HG02678 (cell line): Measurements from ENCODE around the gene MZT2A.
"Not testable (repeated sequence)": the region's sequence is repeated elsewhere in the genome, so short reads cannot be mapped to it uniquely, and the experiment has no call there.

ENCODE experiments used
- ATAC-seq: cut with Tn5 transposase; IDR thresholded peaks from one replicate; pipeline ENCODE4 v1.9.1; 2021; ENCODE audit warnings: mild to moderate bottlenecking, moderate library complexity; ENCODE audit not compliant: unreplicated experiment

Gene MZT2A

DNA sequence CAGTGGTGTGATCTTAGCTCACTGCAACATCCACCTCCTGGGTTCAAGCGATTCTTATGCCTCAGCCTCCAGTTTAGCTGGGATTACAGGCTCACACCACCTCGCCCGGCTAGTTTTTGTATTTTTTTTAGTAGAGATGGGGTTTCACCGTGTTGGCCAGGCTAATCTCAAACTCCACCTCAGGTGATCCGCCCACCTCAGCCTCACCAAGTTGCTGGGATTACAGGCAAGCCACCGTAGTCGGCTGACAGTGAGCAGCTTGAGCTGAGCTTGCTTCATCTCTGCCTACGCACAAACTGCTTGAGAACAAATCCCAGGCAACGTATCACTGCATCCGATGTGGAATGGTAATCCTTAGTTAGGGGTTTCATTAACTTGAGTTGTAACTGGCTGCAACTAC is 24.5 kb downstream of the MZT2A start:
- not testable (repeated sequence) for ATAC-seq

DNA sequence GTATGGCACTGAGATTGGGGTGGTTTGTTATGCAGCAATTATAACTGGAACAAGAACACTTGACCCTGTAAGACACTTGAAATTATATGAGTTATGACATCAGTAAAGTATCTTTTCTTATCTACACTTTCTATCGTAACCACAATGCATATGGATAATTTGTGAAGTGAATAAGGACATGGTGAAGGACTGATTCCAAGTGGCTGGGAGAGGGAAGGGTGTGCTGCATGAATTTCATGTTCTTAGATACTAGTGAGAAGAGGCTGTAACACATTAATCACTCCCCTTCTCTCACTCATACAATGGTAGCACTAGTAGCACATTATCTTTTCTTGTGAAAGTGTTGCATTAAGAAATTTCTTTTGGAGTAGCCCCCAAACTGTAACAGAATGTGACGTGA is 37.3 kb downstream of the MZT2A start:
- not testable (repeated sequence) for ATAC-seq

DNA sequence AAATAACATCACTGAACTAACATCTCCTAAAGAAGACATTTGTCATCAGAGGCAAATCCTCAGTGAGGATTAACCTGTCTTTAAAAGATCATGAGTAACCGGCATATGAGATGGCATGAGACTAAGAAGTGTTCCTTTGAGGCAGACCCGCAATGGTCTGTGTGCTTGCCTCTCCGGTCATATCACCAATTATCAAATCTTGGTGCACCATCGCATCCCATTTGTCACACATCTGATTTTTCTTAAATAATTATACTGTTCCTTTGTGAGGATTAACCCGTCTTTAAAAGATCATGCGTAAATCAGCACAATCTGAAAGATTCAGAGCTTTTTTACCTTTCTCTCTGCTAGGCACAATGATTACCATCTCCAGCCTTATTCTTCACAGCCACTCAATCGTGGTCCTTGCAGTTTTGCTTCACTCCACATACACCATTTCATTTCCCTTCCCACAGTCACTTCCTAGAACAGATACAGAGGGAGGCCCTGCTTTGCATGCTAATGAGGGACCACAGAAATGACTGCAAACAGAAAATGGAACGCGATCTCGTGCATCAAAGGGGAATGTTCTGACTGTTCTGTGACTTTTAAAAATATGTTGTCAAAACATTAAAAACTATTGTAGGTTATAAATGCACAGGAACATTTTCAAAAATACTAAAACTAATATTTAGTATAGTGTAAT is 40.8 kb downstream of the MZT2A start:
- peak; percentile 76 for ATAC-seq

DNA sequence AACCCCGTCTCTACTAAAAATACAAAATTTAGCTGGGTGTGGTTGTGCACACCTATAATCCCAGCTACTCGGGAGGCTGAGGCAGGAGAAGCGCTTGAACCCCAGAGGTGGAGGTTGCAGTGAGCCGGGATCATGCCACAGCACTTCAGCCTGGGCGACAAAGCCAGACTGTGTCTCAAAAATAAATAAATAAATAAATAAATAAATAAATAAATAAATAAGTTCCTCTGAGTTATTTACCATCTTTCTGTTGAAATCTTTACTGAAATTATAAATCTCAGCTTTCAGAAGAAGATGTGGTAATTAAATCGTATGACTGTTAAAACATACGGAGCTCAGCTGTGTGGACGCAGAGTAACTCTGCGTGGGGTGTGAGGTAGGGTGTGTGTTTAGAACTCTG is 44.2 kb downstream of the MZT2A start:
- not testable (repeated sequence) for ATAC-seq

DNA sequence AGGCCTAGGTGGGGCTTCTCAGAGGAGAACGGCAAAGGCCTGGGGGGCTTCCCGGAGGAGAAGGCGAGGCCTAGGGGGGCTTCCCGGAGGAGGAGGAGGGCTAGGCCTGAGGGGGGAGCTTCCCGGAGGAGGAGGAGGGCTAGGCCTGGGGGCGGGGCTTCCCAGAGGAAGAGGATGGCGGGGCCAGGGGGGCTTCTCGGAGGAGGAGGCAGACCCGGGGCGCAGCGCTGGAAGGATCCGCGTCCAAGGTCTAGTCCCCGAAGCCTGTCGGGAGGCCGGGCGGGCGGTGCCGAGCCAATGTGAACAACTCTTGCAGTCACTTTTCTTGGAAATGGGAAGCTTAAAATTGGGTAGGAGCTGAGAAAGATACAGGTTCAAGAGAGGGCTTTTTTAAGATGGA is 46.3 kb downstream of the MZT2A start:
- ATAC-seq, result no peak

DNA sequence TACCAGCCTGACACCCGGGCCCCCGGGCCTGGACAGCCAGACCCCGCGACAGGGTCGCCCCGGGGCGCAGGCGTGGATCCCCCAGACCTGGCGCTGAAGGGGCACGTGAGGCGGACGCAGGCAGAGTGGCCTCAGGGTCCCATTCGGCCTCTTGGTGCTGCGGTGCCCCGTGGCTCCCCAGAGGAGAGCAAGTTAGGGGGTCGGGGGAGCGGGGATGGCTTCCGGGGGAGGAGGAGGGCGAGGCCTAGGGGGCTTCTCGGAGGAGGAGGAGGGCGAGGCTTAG is 46.7 kb downstream of the MZT2A start:
- ATAC-seq, result not testable (repeated sequence)

DNA sequence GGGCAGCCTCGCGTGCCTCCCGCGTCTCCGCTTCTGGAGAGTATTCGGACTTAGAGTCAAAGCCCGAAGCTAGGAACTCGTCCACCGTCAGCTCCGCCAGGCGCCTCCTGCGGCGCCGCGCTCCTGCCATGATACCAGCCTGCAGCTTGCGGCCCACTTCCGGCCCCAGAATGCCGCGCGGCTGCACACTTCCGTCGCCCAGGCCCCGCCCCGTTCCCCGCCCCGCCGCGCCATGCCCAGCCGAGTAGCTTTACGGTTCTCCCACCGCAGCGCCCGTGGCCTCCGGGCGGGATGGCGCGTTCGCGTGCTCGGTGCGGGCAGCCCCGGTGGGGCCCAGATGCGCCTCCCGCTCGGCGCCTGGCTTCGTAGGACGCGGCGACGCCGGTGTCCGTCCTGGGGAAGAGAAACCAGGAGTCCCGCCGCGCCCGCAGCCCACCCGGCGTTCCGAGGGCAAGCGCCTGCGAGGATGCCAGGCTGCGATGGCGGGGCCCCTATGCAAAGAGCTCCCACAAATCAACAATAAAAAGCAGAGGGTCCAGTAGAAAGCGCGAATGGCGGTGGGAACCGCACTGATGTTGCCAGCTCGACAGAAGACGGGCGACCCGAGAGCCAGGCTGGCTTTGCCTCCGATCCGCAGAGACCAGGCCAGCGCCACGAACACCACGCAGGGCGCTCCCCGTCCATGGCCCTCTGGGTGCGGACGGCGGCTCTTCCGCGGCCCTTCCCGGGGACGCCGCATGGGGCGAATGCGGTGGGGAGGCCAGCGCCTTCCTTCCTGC is 47.3 kb downstream of the MZT2A start:
- ATAC-seq, result not testable (repeated sequence)

DNA sequence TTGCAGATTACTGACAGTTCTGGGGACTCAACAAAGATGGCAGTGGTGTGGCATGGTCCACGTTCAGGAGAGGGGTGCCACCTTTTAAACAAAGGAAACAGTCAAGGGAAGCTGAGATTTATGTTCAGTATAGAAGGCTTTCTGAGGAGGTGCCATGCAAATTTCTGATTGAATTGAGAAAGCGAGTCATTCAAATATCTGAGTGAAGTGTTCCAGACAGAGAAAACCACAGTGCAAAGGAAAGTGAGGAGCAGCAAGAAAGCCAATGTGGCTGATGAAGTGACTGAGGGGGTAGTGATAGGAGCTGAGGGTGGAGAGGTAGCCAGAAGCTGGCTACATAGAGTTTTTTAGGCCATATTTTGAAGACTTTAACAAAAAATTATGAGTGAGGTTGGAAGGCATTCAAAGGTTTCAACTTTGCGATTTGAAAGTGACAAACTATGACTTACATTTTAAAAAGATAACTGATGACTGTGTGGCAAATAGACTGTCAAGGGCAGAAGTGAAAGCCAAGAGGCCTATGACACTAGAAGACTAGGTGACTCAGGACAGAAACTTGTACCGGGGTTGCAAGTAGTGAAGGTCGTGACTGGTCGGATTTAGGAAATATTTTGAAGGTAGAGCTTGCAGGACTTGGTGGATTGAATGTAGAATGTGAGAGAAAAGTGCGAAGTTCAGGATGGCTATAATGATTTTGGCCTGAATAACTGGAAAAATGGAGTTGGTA is 51.3 kb downstream of the MZT2A start:
- ATAC-seq, result not testable (repeated sequence)
